ENCODE data around the gene PDGFC.

PDGFC gene

GRCh38 chr4:156729416-156729815 lies 242.2 kb downstream of the PDGFC start:
- no peak for DNase-seq

GRCh38 chr4:156725257-156725656 lies 246.3 kb downstream of the PDGFC start:
- DNase-seq, result no peak

- no peak for DNase-seq
These were observed 247.5 kb downstream of the PDGFC start for GRCh38 chr4:156723951-156724668.

- DNase-seq, result no peak
These were observed 253.4 kb downstream of the PDGFC start for GRCh38 chr4:156718226-156718625.

GRCh38 chr4:156711193-156711590 lies 260.4 kb downstream of the PDGFC start:
- DNase-seq, result no peak
